ENCODE results near the gene COL18A1. TPM values are rescaled to one million over a fixed set of nuclear protein-coding genes. Genes with fewer than 3 reads are reported as not detected.

Gene COL18A1
- total RNA-seq, 1 experiment from 2014 or later: 77.0 TPM

- BruUV-seq (replicated peaks): no TSS peak
- no peaks in the 10 kb centered on the region for H3F3A ChIP-seq (ENCODE audit: low read length, unreplicated experiment)
- ATAC-seq: peak; percentile 69
- intact Hi-C loops (cut with micrococcal nuclease): no loop called here
- H3K27me3 ChIP-seq (ENCODE audit: low read length): no peaks in the 10 kb centered on the region
- no peak overlapping the region for H2AFZ ChIP-seq (ENCODE audit: low read length)
- peak; percentile 94 for DNase-seq
- H3K9me3 ChIP-seq (ENCODE audit: low read length): no peaks in the 10 kb centered on the region
- no peaks in the 10 kb centered on the region for H4K20me1 ChIP-seq (ENCODE audit: low read length)
- ChIA-PET POLR2A (ENCODE audit: unreplicated experiment) (no interaction called here), CTCF (no interaction called here)
- peaks cover 10% of the 10 kb centered on the region; the same call in 1 of the 2 replicates for H3K36me3 ChIP-seq (ENCODE audit: low read depth, low read length)
- peaks cover 34% of the 10 kb centered on the region for H3K4me1 ChIP-seq (ENCODE audit: insufficient read depth, low read length)
- H3K79me2 ChIP-seq (ENCODE audit: low read length): peaks cover 4% of the 10 kb centered on the region
- peak overlapping the region; percentile 76 for H3K27ac ChIP-seq (ENCODE audit: low read length)
- peak overlapping the region; percentile 29 for H3K9ac ChIP-seq (ENCODE audit: low read length)
- TF ChIP-seq EZH2 (IDR thresholded peaks at IDR 0.05; ENCODE audit: low read length, unreplicated experiment): no peak
- no peak for TF ChIP-seq EZH2phosphoT487 (IDR thresholded peaks at IDR 0.05; ENCODE audit: borderline replicate concordance, low read length)
- TF ChIP-seq CTCF (conservative IDR thresholded peaks at IDR 0.05; ENCODE audit: low read depth, low read length): no peak
- H3K4me3 ChIP-seq (ENCODE audit: low read length): no peak overlapping the region
- H3K4me2 ChIP-seq (ENCODE audit: low read length): peak overlapping the region; percentile 77
- no peaks in the 10 kb centered on the region for H3K9me2 ChIP-seq (replicated peaks; ENCODE audit: low read length)
These were observed 108.2 kb downstream of the COL18A1 start for GRCh38 chr21:45513003-45513717.

GRCh38 chr21:45513741-45514310, 108.9 kb downstream of the COL18A1 start:
- no TSS peak for BruUV-seq (replicated peaks)
- no peak overlapping the region for H2AFZ ChIP-seq (ENCODE audit: low read length)
- peaks cover 4% of the 10 kb centered on the region; the same call in 1 of the 2 replicates for H3K9me3 ChIP-seq (ENCODE audit: low read length)
- H3K79me2 ChIP-seq (ENCODE audit: low read length): peaks cover 11% of the 10 kb centered on the region
- POLR2A ChIA-PET (ENCODE audit: unreplicated experiment): no interaction called here
- no peaks in the 10 kb centered on the region for H3K9me2 ChIP-seq (replicated peaks; ENCODE audit: low read length)
- peak overlapping the region; percentile 77 for H3K4me2 ChIP-seq (ENCODE audit: low read length)
- TF ChIP-seq EZH2 (IDR thresholded peaks at IDR 0.05; ENCODE audit: low read length, unreplicated experiment) (no peak), EZH2phosphoT487 (IDR thresholded peaks at IDR 0.05; ENCODE audit: borderline replicate concordance, low read length) (no peak), CTCF (conservative IDR thresholded peaks at IDR 0.05; ENCODE audit: low read depth, low read length) (no peak)
- DNase-seq (no peak), ATAC-seq (peak; percentile 15)
- H3K4me3 ChIP-seq (ENCODE audit: low read length): peak overlapping the region; percentile 41; the same call in 1 of the 2 replicates
- H3F3A ChIP-seq (ENCODE audit: low read length, unreplicated experiment): no peaks in the 10 kb centered on the region
- peaks cover 17% of the 10 kb centered on the region for H3K36me3 ChIP-seq (ENCODE audit: low read depth, low read length)
- CTCF ChIA-PET: no interaction called here
- H3K9ac ChIP-seq (ENCODE audit: low read length): no peak overlapping the region
- H3K27ac ChIP-seq (ENCODE audit: low read length): peak overlapping the region; percentile 76
- no peaks in the 10 kb centered on the region for H4K20me1 ChIP-seq (ENCODE audit: low read length)
- peaks cover 34% of the 10 kb centered on the region for H3K4me1 ChIP-seq (ENCODE audit: insufficient read depth, low read length)
- intact Hi-C loops (cut with micrococcal nuclease): no loop called here
- H3K27me3 ChIP-seq (ENCODE audit: low read length): no peaks in the 10 kb centered on the region
